ENCODE data around the gene NEDD4.
A peak's percentile ranks its signal among the peaks of the same experiment; 100 is the strongest.
"Not testable (repeated sequence)": the region's sequence is repeated elsewhere in the genome, so short reads cannot be mapped to it uniquely, and the experiment has no call there.

The NEDD4 gene

DNA sequence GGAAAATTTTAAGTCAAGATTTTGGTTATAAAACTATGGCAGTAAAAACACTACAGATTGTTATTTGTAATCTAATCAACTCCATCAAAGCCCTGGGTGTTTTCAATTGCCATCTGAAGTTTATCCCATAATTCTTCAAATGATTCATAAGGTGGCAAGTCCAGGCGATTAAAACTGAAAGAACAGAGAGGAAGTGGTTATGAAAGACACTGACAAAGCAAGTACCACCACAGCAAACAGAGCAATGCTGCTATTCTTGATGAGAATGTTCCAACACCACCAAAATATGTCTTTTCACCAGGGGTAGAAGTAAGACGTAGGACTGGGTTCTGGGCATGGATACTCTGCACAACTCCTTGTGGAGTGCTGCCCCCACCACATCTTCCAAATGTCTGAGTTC is 163.6 kb downstream of the NEDD4 start:
- no peak for DNase-seq (ENCODE audit: low read depth in 2 of 2)

DNA sequence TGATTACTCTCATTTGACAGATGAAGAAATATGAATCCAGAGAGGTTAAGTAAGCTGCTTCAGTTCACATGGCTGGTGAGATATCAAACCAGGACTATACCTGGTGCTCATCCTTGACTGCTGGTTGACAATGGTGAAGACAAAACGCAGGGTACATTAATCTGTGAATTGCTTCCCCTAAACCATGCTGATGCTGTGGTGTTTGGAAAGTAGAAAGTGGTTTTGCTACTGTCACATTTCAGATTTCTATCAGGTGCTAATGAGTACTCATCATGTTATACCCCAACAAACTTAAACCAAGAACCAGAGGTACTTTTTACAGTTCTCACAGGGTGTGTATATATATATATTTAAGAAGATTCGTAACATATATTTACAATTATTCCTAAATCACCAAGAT is 165.5 kb downstream of the NEDD4 start:
- no peak for DNase-seq (ENCODE audit: low read depth in 2 of 2)

DNA sequence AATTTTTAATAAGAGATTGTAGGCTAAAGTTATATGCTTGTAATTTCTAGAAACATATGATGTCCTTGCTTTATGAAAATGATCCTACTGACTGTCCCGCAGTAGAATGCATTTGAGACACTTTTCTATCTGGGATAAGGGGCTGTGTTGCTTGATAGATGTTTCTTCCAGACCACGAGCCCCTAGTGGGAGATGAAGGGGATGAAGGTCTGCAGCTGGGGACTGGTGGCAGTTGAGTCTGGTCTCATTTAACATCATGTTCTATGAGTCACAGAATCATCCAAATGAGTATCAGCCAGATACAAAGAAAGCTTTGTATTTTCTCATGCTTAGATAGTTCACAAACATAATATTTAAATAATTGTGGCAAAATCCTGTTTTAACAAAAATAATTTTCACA is 166.2 kb downstream of the NEDD4 start:
- DNase-seq (ENCODE audit: low read depth in 2 of 2) = no peak

DNA sequence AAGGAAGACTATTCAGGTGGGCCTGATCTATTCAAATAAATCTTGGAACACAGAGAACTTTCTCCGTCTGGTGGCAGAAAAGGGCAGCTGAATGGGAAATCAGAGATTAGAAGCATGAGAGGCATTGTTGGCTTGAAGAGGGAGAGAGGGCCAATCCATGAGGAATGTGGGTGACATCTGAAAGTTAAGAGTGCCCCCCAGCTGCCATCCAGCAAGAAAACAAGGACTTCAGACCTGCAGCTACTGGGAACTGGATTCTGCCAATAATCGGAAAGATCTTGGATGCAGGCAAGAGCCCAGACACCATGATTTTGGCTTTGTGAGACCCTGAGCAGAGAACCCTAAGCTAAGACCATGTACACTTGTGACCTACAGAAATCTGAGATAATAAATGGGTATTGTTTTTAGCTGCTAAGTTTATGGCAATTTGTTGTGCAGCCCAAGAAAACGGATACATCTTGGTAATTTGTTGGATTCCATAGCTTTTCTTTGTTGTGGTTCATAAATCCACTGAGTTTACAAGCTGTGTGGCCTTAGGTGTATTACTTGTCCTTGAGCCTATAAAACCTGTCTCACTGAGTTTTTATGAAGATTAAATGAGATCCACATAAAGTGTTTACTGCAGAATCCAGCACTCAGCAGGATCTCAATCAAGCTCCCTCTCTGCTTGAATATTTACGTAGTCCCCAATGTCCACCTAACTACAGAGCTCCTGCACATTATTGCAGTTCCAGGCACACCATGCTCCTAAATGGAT is 168.4 kb downstream of the NEDD4 start:
- DNase-seq (ENCODE audit: low read depth in 2 of 2) = no peak

DNA sequence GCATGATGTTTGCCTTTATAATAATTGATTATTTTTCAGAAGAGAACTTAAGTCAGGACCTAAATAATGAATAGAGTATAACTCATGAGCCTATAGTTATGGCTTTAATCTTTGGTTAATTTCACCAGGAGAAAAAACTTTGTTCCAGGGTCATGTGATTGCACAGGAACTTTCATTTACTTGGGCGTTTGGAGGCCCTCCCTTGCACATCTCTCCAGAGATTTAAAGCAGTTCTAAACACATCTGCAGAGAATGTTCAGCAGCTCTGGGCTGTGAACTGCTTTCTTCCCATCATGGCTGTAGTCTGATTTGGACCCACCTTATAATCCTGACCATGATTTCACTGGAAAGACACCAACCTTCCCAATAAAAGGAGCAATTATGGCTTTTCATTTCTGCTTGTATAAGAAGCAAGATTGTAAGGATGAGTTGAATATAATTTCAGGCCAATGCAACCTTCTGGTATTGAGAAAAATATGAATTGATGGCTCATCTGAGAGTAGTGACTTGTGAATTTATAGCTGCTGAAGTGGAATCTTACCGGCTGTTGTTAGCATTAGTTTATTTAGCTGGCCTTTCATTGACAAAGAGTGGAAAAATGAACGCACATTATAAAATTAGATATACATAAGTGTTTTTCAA is 169.6 kb downstream of the NEDD4 start:
- no peak for DNase-seq (ENCODE audit: low read depth in 2 of 2)

DNA sequence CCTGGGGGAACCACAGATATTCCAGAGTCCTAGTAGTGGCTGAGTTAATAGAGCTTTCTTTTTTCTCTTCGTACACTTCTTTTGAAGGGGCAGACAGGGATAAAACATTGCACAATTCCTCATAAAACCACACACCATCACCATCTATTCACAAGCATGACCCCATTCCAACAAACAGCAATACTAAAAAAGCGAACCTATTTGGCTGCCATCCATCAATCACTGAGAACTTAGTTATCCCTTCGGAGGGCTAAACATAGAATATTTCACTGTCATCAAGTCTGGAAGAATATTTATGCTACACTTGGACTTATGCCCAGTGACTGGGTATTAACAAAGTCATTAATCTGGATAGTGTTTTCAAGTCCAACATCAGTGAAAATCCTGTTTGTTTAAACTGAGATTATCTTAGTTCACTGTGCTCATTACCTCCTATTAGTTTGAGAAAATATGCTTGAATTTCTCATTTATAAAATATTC is 170.2 kb downstream of the NEDD4 start:
- no peak for DNase-seq (ENCODE audit: low read depth in 2 of 2)

DNA sequence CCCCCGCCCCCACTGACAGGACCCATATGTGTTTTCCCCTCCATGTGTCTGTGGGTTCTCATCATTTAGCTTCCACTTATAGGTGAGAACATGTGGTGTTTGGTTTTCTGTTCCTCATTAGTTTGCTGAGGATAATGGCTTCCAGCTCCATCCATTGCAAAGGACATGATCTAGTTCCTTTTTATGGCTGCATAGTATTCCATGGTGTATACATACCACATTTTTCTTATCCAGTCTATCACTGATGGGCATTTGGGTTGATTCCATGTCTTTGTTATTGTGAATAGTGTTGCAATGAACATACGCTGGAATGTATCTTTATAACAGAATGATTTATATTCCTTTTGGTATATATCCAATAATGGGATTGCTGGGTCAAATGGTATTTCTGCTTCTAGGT is 171.7 kb downstream of the NEDD4 start:
- not testable (repeated sequence) for DNase-seq (ENCODE audit: low read depth in 2 of 2)

DNA sequence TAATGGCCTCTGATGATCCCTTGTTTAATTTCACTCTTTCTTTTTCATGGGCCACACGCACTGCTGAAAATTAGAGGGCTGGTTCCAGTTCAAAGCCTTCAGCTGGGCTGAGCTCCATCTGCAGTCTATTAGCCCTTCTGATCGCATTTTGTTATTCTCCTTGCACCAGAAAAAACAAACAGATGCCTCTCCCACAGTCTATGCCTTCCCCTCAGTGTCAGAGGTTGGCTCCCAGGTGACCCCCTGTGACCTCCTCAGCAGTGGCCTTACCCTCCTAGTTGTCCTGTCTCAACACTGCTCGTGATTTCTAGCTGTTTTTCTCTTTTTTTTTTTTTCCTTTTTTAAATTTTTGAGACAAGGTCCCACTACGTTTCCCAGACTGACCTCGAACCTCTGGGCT is 173.4 kb downstream of the NEDD4 start:
- DNase-seq (ENCODE audit: low read depth in 2 of 2) = no peak

DNA sequence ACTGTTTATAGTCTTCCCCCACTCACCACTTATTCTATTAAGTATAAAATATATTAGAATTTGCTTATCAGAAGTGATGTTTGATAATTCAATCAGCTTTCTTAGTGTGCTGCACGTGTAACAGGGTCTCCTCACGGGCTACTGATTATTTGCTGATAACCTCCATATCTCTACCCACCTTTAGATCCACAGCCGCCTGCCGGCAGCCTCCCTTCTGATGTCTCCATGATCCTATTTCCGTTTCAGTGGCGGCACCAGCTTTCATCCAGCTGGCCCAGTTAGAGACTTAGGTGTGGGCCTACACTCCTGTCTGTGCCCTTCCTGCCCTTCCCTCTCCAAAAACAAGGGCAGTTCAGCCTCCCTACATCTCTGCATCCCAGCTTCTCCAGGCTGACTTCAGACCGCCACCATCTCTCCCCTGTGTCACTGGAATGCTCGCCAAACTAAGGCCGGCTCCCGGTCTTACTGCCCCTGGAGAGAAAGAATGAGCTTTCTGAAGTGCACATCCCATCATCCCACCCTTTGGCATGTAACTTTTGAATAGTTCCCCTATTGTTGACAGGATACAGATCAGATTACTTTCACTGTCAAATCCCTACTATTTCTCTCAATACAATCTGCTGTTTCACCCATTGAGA is 173.9 kb downstream of the NEDD4 start:
- DNase-seq (ENCODE audit: low read depth in 2 of 2) = no peak

DNA sequence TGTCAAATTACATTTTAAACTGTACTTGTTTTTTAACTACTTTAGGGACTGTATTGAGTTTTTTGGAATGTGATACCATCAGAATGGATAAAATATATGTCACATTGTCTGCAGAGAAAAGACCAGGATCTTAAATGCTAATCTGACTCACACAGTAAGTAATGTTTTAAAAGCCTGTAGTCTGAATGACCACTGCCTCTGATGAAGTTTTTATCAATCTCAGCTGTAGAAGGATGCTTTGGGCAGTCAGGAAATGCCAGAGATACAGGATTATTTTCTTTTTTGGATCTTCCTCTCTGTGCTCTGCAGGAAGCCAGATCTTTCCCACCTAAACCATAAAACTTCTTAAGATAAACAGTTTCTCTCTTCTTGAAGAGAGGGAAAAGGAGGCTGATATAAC is 177.4 kb downstream of the NEDD4 start:
- no peak for DNase-seq (ENCODE audit: low read depth in 2 of 2)

DNA sequence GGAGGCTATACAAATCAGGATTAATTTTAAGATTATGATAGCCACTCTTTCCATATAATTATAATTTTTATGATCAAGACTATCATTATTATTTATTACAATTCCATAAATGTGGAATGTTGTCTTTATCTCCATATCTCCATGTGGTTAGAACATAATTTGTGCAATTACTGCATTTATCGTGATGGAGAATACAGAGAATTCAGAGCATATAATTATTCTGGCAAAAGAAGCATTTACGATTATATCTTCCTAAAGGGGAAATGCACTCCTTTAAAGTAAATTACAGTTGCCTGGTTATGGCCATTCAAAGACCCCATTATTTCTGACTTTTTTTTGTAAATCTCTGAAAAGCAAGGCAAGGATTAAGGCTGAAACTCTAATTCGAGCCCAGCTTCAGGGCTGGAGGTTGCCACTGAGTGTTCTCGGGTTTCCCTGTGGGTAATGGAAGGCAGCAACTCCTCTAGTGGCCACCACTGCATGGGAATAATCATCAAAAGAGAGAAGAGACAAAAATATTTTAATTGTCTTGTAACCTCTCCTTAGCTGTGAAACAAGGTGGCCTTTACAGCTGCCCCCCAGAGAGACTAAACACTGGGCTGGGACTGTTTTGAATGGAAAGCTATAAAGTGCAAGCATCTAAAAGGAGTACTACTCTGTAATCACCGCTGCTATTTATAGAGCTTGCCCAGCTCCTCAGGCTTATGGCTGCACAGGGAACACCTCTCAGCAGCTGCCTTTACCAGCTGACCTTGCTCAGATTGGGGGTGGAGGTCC is 190.6 kb downstream of the NEDD4 start:
- DNase-seq (ENCODE audit: low read depth in 2 of 2) = no peak

DNA sequence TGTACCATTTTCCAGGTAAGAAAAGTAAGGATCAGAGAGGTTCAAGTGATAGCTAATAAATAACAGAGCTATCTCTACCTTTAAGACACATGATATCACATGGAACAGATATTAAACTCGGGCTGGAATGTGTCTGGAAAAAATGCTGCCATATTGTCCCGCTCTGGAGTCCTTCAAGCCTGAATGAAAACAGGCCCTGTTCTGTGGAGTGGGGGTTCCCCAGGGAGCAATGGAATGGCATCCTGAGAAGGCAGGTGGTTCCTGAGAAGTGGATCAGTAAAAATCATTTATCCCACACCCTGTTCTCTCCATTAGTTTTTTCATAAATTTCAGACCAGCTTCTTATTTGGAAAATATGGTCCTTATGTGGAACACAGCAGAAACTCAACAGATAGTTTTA is 193.2 kb downstream of the NEDD4 start:
- DNase-seq (ENCODE audit: low read depth in 2 of 2) = no peak

DNA sequence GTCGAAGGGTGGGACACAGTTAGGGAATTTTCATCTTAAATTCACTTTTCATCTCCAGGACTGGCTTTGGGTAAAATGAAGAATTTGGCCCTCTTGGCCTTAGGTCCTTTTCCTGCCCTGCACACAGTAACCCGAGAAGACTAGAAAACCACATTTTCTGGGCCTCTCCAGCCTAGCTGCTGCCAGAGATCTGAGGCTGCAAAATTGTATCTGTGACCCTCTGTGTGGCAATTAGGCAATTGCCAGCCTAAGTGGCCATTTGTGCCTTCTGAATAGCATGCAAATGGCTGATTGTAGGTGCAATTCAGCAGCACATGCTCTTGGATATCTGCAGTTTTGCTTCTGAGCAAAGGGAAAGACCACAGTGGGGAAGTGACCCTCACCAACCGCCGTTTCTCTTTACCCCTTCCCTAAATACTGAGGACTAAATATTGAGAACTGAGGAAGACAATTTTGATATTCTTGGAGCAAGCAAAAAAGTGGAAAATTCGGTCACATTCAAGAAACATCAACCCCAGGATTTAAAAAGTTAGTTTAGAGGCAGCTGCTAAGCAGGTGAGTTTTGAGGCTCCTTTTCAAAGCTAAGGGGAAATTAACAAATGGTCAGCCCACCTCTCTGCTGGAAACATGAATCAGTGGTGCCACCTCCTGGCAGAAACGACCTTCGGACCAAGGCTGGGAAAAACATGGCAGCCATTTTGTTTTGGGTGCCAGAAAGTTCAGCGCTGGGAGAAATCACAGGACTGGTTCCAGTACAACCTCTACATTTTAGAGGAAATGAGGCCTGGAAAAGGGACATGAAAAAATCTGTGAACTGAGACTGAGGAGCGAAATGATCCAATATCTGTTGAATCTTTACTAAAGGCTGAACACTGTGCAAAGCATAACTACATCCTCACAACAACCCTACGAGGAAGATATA is 193.9 kb downstream of the NEDD4 start:
- DNase-seq (ENCODE audit: low read depth in 2 of 2) = peak in 1 of 2 donors; percentile 6

DNA sequence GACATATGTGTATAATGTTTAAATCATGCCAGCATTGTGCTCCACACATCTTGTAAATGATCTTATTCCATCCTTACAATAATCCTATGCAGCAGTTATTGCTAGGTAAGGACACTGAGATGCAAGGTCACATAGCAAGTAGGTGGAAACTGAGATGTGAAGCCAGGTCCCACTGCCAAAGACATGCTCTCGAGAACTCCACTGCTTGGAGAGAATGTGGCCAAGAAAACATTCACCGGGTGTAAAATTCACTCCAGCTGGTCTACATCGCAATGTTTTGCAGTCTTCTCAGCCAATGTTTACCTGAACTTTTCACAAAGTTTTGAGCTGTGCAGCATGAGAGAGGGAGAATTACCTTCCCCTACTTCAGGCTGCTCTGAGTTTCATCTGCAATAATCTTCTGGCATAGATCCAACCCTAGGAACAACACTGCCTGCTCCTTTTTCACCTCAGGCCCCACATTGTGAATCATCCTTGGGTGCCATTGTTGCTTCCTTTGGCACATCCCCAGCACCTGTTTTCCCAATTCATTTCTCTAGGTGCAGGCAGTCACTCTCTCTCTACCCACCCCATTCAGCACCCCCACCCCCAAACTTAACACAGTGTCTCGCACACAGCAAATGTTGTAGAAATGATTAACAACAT is 197.0 kb downstream of the NEDD4 start:
- no peak for DNase-seq (ENCODE audit: low read depth in 2 of 2)

DNA sequence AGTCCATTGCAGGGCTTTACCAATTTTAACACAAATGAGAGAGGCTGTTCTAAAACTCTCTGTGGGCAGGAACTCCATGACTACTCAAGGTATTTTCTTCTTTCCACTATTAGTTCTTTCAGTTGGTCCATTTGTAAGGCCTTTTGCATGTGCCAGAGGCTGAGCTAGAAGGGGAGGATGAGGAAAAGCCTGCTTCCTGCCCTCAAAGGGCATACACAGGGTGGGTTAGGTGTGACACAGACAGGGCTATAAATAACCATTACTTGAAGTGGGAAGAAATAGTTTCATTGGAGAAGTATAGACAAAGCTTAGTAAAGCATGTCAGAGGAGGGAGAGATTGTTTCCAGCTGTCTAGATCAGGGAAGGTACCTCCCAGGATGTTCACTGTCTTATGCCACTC is 198.4 kb downstream of the NEDD4 start:
- DNase-seq (ENCODE audit: low read depth in 2 of 2) = no peak

DNA sequence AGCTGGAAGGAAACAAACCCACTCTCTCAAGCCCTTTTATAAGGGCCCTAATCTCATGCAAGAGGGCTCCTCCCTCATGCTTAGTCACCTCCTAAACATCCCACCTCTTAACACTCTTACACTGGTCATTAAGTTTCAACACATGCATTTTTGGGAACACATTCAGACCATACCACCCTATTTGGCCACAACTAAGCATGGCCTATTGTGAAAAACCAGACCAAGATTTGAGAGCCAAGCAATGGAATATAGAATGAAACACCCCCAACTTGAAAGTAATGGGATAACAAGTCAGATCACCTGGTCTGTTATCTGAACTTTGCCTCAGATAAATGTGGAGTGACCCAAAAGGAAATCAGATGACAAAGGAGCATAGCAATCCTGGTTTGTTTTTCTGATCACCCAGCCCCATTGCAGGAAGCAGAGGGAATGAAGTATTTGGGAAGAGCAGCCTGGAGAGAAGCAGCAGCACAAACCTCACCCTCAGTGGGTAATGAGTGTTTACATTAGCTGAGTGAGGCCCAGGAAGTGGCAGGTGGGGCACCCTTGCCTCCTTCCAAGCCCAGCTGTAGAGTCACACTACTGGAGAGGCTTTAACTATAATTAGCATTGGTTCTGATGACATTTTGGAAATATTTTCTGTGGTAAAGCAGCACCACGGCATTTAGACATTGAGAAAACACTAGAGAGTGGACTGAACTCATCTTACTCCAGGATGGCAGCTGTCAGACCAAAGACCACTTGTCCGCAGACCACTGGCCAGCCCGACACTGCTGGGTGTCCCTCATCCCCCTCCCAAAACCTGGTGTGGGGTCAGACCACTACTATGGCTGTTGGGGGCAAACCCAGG is 201.6 kb downstream of the NEDD4 start:
- no peak for DNase-seq (ENCODE audit: low read depth in 2 of 2)

DNA sequence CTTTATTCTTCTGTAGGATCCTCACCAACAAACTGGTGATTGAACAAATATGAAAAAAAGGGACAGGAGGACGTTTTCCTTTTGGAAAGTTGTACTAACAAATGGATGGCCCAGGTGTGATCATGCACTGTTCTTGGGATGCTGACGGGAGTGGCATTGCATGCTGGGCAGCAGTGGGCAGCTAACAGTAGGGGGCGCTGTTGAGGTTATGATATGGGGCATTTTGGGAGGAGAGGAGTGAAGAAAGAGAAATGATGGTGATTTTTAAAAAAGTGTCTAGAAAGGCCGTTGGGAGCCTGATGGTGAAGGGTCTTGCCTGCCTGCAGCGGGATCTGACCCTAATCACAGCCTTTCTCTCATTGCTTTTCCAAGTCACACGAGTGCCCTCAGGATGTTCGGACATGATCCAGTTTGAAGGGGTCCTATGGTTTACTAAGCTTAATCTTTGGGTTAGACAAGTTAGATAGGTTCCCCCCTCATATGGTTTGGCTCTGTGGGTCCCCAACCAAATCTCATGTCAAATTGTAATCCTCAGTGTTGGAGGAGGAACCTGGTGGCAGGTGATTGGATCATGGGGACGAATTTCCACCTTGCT is 204.2 kb downstream of the NEDD4 start:
- peak; percentile 46 to 55 for DNase-seq (ENCODE audit: low read depth in 2 of 2)

DNA sequence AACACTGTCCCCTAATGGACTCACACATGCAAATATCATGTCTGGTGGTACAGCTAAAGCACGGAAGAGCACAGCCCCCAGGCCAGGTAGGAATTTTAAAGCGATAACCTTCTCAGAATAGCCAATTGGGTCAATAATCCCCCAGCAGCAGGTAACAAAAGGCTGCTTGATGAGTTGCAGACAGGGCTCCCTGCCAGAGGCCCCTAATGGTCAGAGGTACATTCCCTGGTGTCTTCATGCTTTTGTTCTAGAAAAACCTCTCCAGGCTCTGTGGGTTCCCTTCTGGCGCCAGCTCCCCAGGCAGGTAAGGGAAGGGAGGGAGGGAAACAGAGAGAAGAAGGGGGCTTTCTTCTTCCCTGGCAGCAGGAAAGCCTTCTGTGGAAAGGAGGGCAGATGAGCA is 207.1 kb downstream of the NEDD4 start:
- DNase-seq (ENCODE audit: low read depth in 2 of 2) = no peak

DNA sequence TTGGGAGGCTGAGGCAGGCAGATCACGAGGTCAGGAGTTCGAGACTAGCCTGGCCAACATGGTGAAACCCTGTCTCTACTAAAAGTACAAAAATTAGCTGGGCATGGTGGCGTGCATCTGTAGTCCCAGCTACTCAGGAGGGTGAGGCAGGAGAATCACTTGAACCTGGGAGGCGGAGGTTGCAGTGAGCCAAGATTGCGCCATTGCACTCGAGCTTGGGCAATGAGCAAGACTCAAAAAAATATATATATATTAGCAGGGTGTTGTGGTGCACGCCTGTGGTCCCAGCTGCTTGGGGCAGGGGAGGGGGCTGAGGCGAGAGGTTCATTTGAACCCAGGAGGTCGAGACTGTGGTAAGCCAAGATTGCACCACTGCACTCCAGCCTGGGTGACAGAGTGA is 207.8 kb downstream of the NEDD4 start:
- DNase-seq (ENCODE audit: low read depth in 2 of 2) = not testable (repeated sequence)

All from activated CD4-positive, alpha-beta T cell treated with anti-CD3 and anti-CD28 coated beads for 24 hours (primary cell).